ENCODE data around the gene ZNF33B. TPM values are rescaled to one million over a fixed set of nuclear protein-coding genes. Genes with fewer than 3 reads are reported as not detected.

ZNF33B gene
- total and polyA plus RNA-seq, 8 donors = 18.9 to 83.8 (median 57.7) TPM

- intact Hi-C loops (cut with DNase I) = no loop called here
- 3 to 6% methylated on average over 10 of the region's 10 CpGs for WGBS, 2 donors
- no peak for DNase-seq
- peaks cover 0 to 3% (median 0%) of the 10 kb centered on the region in 3 donors for H3K36me3 ChIP-seq
- no peak for FAIRE-seq
- no peak for TF ChIP-seq CTCF (IDR thresholded peaks at IDR 0.05)
- peak overlapping the region; percentile 87 to 99 (median 96) for H3K27ac ChIP-seq
- peaks cover 0 to 24% (median 20%) of the 10 kb centered on the region in 3 donors for H3K4me1 ChIP-seq
- ATAC-seq = peak in 3 of 4 donors; percentile 1 to 3 (median 1)
- peak overlapping the region; percentile 36 to 85 (median 65) for H3K4me3 ChIP-seq
- H3K27me3 ChIP-seq = no peaks in the 10 kb centered on the region
- H3K9me3 ChIP-seq = no peaks in the 10 kb centered on the region
These were observed 719 bp downstream of the ZNF33B start for GRCh38 chr10:42637648-42638054.

GRCh38 chr10:42637142-42637541 is 1.2 kb downstream of the ZNF33B start:
- DNase-seq (no peak), ATAC-seq (no peak), FAIRE-seq (no peak)
- WGBS, 2 donors = 11 to 14% methylated on average over 3 of the region's 3 CpGs
- H3K27me3 ChIP-seq = no peaks in the 10 kb centered on the region
- peaks cover 0 to 5% (median 0%) of the 10 kb centered on the region in 3 donors for H3K36me3 ChIP-seq
- peak overlapping the region; percentile 36 to 85 (median 65) for H3K4me3 ChIP-seq
- H3K9me3 ChIP-seq = no peaks in the 10 kb centered on the region
- H3K4me1 ChIP-seq = peaks cover 0 to 24% (median 15%) of the 10 kb centered on the region in 3 donors
- peak overlapping the region; percentile 87 to 99 (median 96) for H3K27ac ChIP-seq
- intact Hi-C loops (cut with DNase I) = no loop called here
- TF ChIP-seq CTCF (IDR thresholded peaks at IDR 0.05) = no peak

- Histone ChIP-seq H3K9me3 (no peaks in the 10 kb centered on the region), H3K36me3 (peaks cover 0 to 24% (median 14%) of the 10 kb centered on the region in 3 donors), H3K4me1 (peaks cover 0 to 19% (median 1%) of the 10 kb centered on the region in 3 donors), H3K27me3 (no peaks in the 10 kb centered on the region), H3K27ac (no peak overlapping the region), H3K4me3 (no peak overlapping the region)
- intact Hi-C loops (cut with DNase I) = no loop called here
- ATAC-seq (no peak), DNase-seq (no peak), FAIRE-seq (no peak)
- no peak for TF ChIP-seq CTCF (IDR thresholded peaks at IDR 0.05)
- WGBS, 2 donors = 92 to 94% methylated on average over 4 of the region's 4 CpGs
These were observed 3.3 kb downstream of the ZNF33B start for GRCh38 chr10:42635098-42635497.

- Histone ChIP-seq H3K4me3 (no peak overlapping the region), H3K4me1 (peaks cover 0 to 10% (median 0%) of the 10 kb centered on the region in 3 donors), H3K36me3 (peaks cover 0 to 43% (median 20%) of the 10 kb centered on the region in 3 donors), H3K27me3 (no peaks in the 10 kb centered on the region), H3K9me3 (no peaks in the 10 kb centered on the region), H3K27ac (no peak overlapping the region)
- 77 to 79% methylated on average over 3 of the region's 3 CpGs for WGBS, 2 donors
- intact Hi-C loops (cut with DNase I) = no loop called here
- no peak for DNase-seq
- no peak for TF ChIP-seq CTCF (IDR thresholded peaks at IDR 0.05)
- no peak for FAIRE-seq
- no peak for ATAC-seq
These were observed 5.8 kb downstream of the ZNF33B start for GRCh38 chr10:42632564-42632963.

GRCh38 chr10:42630537-42631134 is 7.7 kb downstream of the ZNF33B start:
- H3K9me3 ChIP-seq = no peaks in the 10 kb centered on the region
- ATAC-seq (no peak), FAIRE-seq (no peak), DNase-seq (no peak)
- 100% methylated on average over 1 of the region's 1 CpG for WGBS, 2 donors
- intact Hi-C loops (cut with DNase I) = no loop called here
- peaks cover 0 to 52% (median 20%) of the 10 kb centered on the region in 3 donors for H3K36me3 ChIP-seq
- no peak overlapping the region for H3K4me3 ChIP-seq
- TF ChIP-seq CTCF (IDR thresholded peaks at IDR 0.05) = no peak
- no peaks in the 10 kb centered on the region for H3K27me3 ChIP-seq
- peaks cover 0 to 6% (median 0%) of the 10 kb centered on the region in 3 donors for H3K4me1 ChIP-seq
- H3K27ac ChIP-seq = no peak overlapping the region

All from pancreas (tissue), 10 donors.